HL-60/S4 (cell line): Measurements from ENCODE around the gene HBS1L.

ENCODE experiments used
- in situ Hi-C: fragments of 300-500 bp; cut with MboI; formaldehyde crosslinking; loops from 2 replicates; pipeline ENCODE4 v1.14.3; 2022; ENCODE audit warnings: low sequenced_read_pairs

HBS1L gene

GRCh38 chr6:135038335-135038734 is 16.3 kb downstream of the HBS1L start:
- in situ Hi-C loops: no loop called here

GRCh38 chr6:135037541-135037940 is 17.1 kb downstream of the HBS1L start:
- in situ Hi-C loops: no loop called here

GRCh38 chr6:135036731-135037420 is 17.7 kb downstream of the HBS1L start:
- in situ Hi-C loops: no loop called here

- in situ Hi-C loops: no loop called here
Measured at GRCh38 chr6:135033238-135033637, 21.4 kb downstream of the HBS1L start.

- in situ Hi-C loops: no loop called here
Measured at GRCh38 chr6:135030532-135031178, 24.0 kb downstream of the HBS1L start.

- in situ Hi-C loops: no loop called here
Measured at GRCh38 chr6:135030056-135030473, 24.6 kb downstream of the HBS1L start.

- in situ Hi-C loops: no loop called here
Measured at GRCh38 chr6:135025775-135026174, 28.8 kb downstream of the HBS1L start.

GRCh38 chr6:135025175-135025574 is 29.4 kb downstream of the HBS1L start:
- in situ Hi-C loops: no loop called here

- in situ Hi-C loops: no loop called here
Measured at GRCh38 chr6:135022050-135022697, 32.4 kb downstream of the HBS1L start.

- in situ Hi-C loops: no loop called here
Measured at GRCh38 chr6:135021310-135022049, 33.1 kb downstream of the HBS1L start.

GRCh38 chr6:135018941-135019340 is 35.7 kb downstream of the HBS1L start:
- in situ Hi-C loops: no loop called here

- in situ Hi-C loops: no loop called here
Measured at GRCh38 chr6:135018052-135018451, 36.6 kb downstream of the HBS1L start.

GRCh38 chr6:135014353-135014832 is 40.2 kb downstream of the HBS1L start:
- in situ Hi-C loops: no loop called here

- in situ Hi-C loops: no loop called here
Measured at GRCh38 chr6:135013211-135013610, 41.4 kb downstream of the HBS1L start.

GRCh38 chr6:135012764-135013163 is 41.9 kb downstream of the HBS1L start:
- in situ Hi-C loops: no loop called here

- in situ Hi-C loops: no loop called here
Measured at GRCh38 chr6:135012349-135012748, 42.3 kb downstream of the HBS1L start.

GRCh38 chr6:135008941-135009290 is 45.7 kb downstream of the HBS1L start:
- in situ Hi-C loops: no loop called here

- in situ Hi-C loops: no loop called here
Measured at GRCh38 chr6:135008072-135008940, 46.3 kb downstream of the HBS1L start.

- in situ Hi-C loops: no loop called here
Measured at GRCh38 chr6:135006386-135006914, 48.2 kb downstream of the HBS1L start.

GRCh38 chr6:135004399-135004798 is 50.2 kb downstream of the HBS1L start:
- in situ Hi-C loops: no loop called here
